SK-N-SH (cell line): ENCODE measurements around the gene DERL2.

Experiments used
- EP300 ChIP-seq, 2 experiments: IDR thresholded peaks; 2 replicates each; pipeline versions ENCODE4 v1.4.0 to v1.6.1; 2012; ENCODE audit warnings: borderline replicate concordance in 1 of 2, low read depth in 1 of 2, low read length in 1 of 2
- EZH2phosphoT487 ChIP-seq: fragments of 200-600 bp; sonication (generic); IDR thresholded peaks from 2 replicates; pipeline ENCODE4 v1.6.1; 2017; ENCODE audit warnings: low read depth, mixed run types, mild to moderate bottlenecking, antibody characterized with exemption, moderate library complexity, borderline replicate concordance
- JUND ChIP-seq: IDR thresholded peaks from 2 replicates; pipeline ENCODE4 v1.4.0; 2012
- RFX5 ChIP-seq: IDR thresholded peaks from 2 replicates; pipeline ENCODE4 v1.6.1; 2012; ENCODE audit warnings: mild to moderate bottlenecking, improper control_type of control experiment, low read length
- TCF12 ChIP-seq: IDR thresholded peaks from 2 replicates; pipeline ENCODE4 v1.4.0; 2012
- YY1 ChIP-seq: IDR thresholded peaks from 2 replicates; pipeline ENCODE4 v1.4.0; 2012; ENCODE audit warnings: low read depth, mild to moderate bottlenecking
- TF ChIP-seq, protein P1 (sequence below): fragments of 200-600 bp; sonication (generic); IDR thresholded peaks from 2 replicates; pipeline ENCODE4 v1.6.1; 2017; ENCODE audit warnings: antibody characterized with exemption, mild to moderate bottlenecking, moderate library complexity

DNA sequence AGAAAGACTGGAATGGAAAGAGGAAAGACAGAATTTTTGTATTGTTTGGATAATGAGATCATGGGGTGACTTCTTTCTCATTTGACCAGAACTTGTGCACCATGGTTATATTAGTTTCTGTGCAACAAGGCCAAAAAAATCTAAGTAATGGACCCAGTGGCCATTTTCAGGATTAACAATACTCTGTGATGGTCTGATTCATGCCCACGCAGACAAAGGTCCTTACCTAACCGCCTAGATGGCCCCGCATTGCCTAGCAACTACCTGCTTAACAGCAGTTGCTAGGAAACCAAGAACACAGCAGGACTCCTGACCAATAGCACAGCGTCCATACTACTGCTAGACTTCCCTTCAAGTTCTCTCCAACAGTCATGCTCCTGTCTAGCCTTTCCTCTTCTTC is 22.8 kb upstream of the DERL2 start:
- no peak for TF ChIP-seq EP300 (IDR thresholded peaks at IDR 0.05; ENCODE audit: borderline replicate concordance in 1 of 2, low read depth in 1 of 2, low read length in 1 of 2)
- TF ChIP-seq, protein P1, sequence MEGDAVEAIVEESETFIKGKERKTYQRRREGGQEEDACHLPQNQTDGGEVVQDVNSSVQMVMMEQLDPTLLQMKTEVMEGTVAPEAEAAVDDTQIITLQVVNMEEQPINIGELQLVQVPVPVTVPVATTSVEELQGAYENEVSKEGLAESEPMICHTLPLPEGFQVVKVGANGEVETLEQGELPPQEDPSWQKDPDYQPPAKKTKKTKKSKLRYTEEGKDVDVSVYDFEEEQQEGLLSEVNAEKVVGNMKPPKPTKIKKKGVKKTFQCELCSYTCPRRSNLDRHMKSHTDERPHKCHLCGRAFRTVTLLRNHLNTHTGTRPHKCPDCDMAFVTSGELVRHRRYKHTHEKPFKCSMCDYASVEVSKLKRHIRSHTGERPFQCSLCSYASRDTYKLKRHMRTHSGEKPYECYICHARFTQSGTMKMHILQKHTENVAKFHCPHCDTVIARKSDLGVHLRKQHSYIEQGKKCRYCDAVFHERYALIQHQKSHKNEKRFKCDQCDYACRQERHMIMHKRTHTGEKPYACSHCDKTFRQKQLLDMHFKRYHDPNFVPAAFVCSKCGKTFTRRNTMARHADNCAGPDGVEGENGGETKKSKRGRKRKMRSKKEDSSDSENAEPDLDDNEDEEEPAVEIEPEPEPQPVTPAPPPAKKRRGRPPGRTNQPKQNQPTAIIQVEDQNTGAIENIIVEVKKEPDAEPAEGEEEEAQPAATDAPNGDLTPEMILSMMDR, result no peak
- TF ChIP-seq JUND, result no peak
- no peak for TF ChIP-seq EZH2phosphoT487
- TF ChIP-seq YY1, result no peak
- TF ChIP-seq RFX5, result no peak
- no peak for TF ChIP-seq TCF12
